HCT116 (cell line): ENCODE results near the gene CAVIN1. TPM values are rescaled to one million over a fixed set of nuclear protein-coding genes. Genes with fewer than 3 reads are reported as not detected.
A peak's percentile ranks its signal among the peaks of the same experiment; 100 is the strongest.

Source experiments
- ATAC-seq: fragments of 200-7000 bp; cut with Tn5 transposase; 2 replicates; pipeline ENCODE4 v1.9.1; 2020; ENCODE audit warnings: mild to moderate bottlenecking, moderate library complexity
- BruUV-seq: library from RNA; stranded (reverse); fragments of 400-500 nt; replicated peaks from 2 replicates; lab custom pipeline; 2021; lab: Mats Ljungman, UMichigan
- CTCF ChIA-PET: fragments of 300-600 bp; sonication (Branson Sonifier 250); formaldehyde crosslinking; loops from one replicate; lab custom pipeline; 2021; ENCODE audit warnings: antibody characterized with exemption; lab: Charles Lee
- POLR2A ChIA-PET: fragments of 300-600, 350-600 bp; sonication (Branson Sonifier 250); formaldehyde crosslinking; loops from one replicate; lab custom pipeline; 2021; ENCODE audit warnings: antibody characterized with exemption; lab: Charles Lee
- RAD21 ChIA-PET, 2 experiments: fragments of 300-600 bp; sonication (Branson Sonifier 250); formaldehyde crosslinking; loops; one replicate each; lab custom pipeline; 2023; ENCODE audit warnings: low total read pairs in 2 of 2; ENCODE audit not compliant: uncharacterized antibody in 2 of 2, unreplicated experiment in 2 of 2, low non-redundant PET in 1 of 2; lab: Charles Lee
- DNase-seq: peaks from one replicate; pipeline ENCODE4 v3.0.0-alpha.2; 2010; ENCODE audit warnings: low read depth, low spot score
- H2AFZ ChIP-seq: fragments of 200-600 bp; shearing (Covaris generic), sonication (generic); 2 replicates; pipeline ENCODE4 v1.6.1; 2017; ENCODE audit warnings: low read depth, mixed run types, mixed read lengths, antibody characterized with exemption, low read length; ENCODE audit not compliant: poor library complexity, severe bottlenecking
- H3K27ac ChIP-seq: 2 replicates; pipeline ENCODE4 v1.5.1; 2012; ENCODE audit warnings: low read depth, low read length
- H3K27me3 ChIP-seq: fragments of 200-600 bp; sonication (generic); 2 replicates; pipeline ENCODE4 v1.6.1; 2016; ENCODE audit warnings: mixed run types, low read length, mixed read lengths; ENCODE audit not compliant: insufficient read depth
- H3K36me3 ChIP-seq, 2 experiments: fragments of 200-500 bp in 1 of 2; fragments of 200-600 bp in 1 of 2; sonication (Bioruptor generic) in 1 of 2; sonication (generic) in 1 of 2; 2 replicates each; pipeline versions ENCODE4 v1.5.1 to v1.6.1; 2014 to 2016; ENCODE audit warnings: low read length in 2 of 2, inconsistent platforms in 1 of 2, mixed read lengths in 1 of 2, mixed run types in 1 of 2; ENCODE audit not compliant: insufficient read depth in 2 of 2, control insufficient read depth in 1 of 2
- H3K4me1 ChIP-seq, 2 experiments: fragments of 200-600 bp in 1 of 2; sonication (generic) in 1 of 2; 2 replicates each; pipeline versions ENCODE4 v1.5.1 to v1.6.1; 2012 to 2017; ENCODE audit warnings: low read length in 2 of 2, inconsistent platforms in 1 of 2, mild to moderate bottlenecking in 1 of 2, mixed read lengths in 1 of 2, mixed run types in 1 of 2, moderate library complexity in 1 of 2; ENCODE audit not compliant: insufficient read depth in 2 of 2, control insufficient read depth in 1 of 2
- H3K4me2 ChIP-seq: fragments of 200-600 bp; sonication (generic); 2 replicates; pipeline ENCODE4 v1.6.1; 2017; ENCODE audit warnings: mixed run types, low read length, mixed read lengths
- H3K4me3 ChIP-seq, 2 experiments: fragments of 200-600 bp in 1 of 2; sonication (generic) in 1 of 2; replicated peaks in 1 of 2; 2 replicates each; pipeline ENCODE4 v1.5.1; 2011 to 2016; ENCODE audit warnings: low read length in 2 of 2, control low read depth in 1 of 2, low read depth in 1 of 2, mild to moderate bottlenecking in 1 of 2, mixed read lengths in 1 of 2, mixed run types in 1 of 2
- H3K79me2 ChIP-seq: fragments of 200-600 bp; sonication (generic); 2 replicates; pipeline ENCODE4 v1.6.1; 2017; ENCODE audit warnings: mild to moderate bottlenecking, mixed run types, low read length, moderate library complexity, mixed read lengths; ENCODE audit not compliant: insufficient read depth
- H3K9ac ChIP-seq: fragments of 200-600 bp; sonication (generic); 2 replicates; pipeline ENCODE4 v1.6.1; 2016; ENCODE audit warnings: low read length, mixed read lengths
- H3K9me2 ChIP-seq: fragments of 200-600 bp; sonication (generic), shearing (Covaris generic); 2 replicates; pipeline ENCODE4 v1.6.1; 2017; ENCODE audit warnings: mixed run types, mild to moderate bottlenecking, moderate library complexity; ENCODE audit not compliant: insufficient read depth
- H3K9me3 ChIP-seq, 2 experiments: fragments of 200-500 bp in 1 of 2; fragments of 200-600 bp in 1 of 2; sonication (Bioruptor generic) in 1 of 2; sonication (generic) in 1 of 2; 2 replicates each; pipeline ENCODE4 v1.6.1; 2014 to 2017; ENCODE audit warnings: low read length in 2 of 2, mixed read lengths in 2 of 2, inconsistent platforms in 1 of 2, low read depth in 1 of 2, mild to moderate bottlenecking in 1 of 2, mixed run types in 1 of 2, moderate library complexity in 1 of 2; ENCODE audit not compliant: control insufficient read depth in 1 of 2, insufficient read depth in 1 of 2
- H4K20me1 ChIP-seq: fragments of 200-600 bp; sonication (generic), shearing (Covaris generic); 2 replicates; pipeline ENCODE4 v1.6.1; 2017; ENCODE audit warnings: mixed run types, mild to moderate bottlenecking, moderate library complexity; ENCODE audit not compliant: insufficient read depth
- CEBPB ChIP-seq: IDR thresholded peaks from 2 replicates; pipeline ENCODE4 v1.6.1; 2012; ENCODE audit warnings: low read depth
- EGR1 ChIP-seq: IDR thresholded peaks from 2 replicates; pipeline ENCODE4 v1.6.1; 2012; ENCODE audit warnings: low read depth
- EZH2phosphoT487 ChIP-seq: fragments of 200-600 bp; IDR thresholded peaks from 2 replicates; pipeline ENCODE4 v1.6.1; 2018; ENCODE audit warnings: antibody characterized with exemption, borderline replicate concordance
- FOSL1 ChIP-seq: IDR thresholded peaks from 2 replicates; pipeline ENCODE4 v1.6.1; 2012; ENCODE audit warnings: low read depth
- MAX ChIP-seq: IDR thresholded peaks from 2 replicates; pipeline ENCODE4 v1.6.1; 2012
- POLR2A ChIP-seq: IDR thresholded peaks from 2 replicates; pipeline ENCODE4 v1.7.0; 2011; ENCODE audit warnings: borderline replicate concordance; ENCODE audit not compliant: insufficient read depth, insufficient read length; ENCODE audit errors: extremely low read depth
- RAD21 ChIP-seq: IDR thresholded peaks from 2 replicates; pipeline ENCODE4 v1.6.1; 2012; ENCODE audit warnings: low read depth, mild to moderate bottlenecking
- SIN3A ChIP-seq: IDR thresholded peaks from 2 replicates; pipeline ENCODE4 v1.6.1; 2012; ENCODE audit warnings: low read depth
- SP1 ChIP-seq: IDR thresholded peaks from 2 replicates; pipeline ENCODE4 v1.6.1; 2012; ENCODE audit warnings: low read depth
- SRF ChIP-seq: IDR thresholded peaks from 2 replicates; pipeline ENCODE4 v1.6.1; 2012; ENCODE audit warnings: low read depth
- TCF7L2 ChIP-seq: IDR thresholded peaks from 2 replicates; pipeline ENCODE4 v1.7.0; 2011; ENCODE audit warnings: borderline replicate concordance, inconsistent platforms; ENCODE audit not compliant: insufficient read depth, insufficient read length; ENCODE audit errors: extremely low read depth
- YY1 ChIP-seq: IDR thresholded peaks from 2 replicates; pipeline ENCODE4 v1.6.1; 2011; ENCODE audit warnings: low read length, low read depth, moderate library complexity, mild to moderate bottlenecking; ENCODE audit not compliant: insufficient replicate concordance; ENCODE audit errors: extremely low read depth
- ZFX ChIP-seq: fragments of 450-650 bp; IDR thresholded peaks from 2 replicates; pipeline ENCODE4 v1.6.1; 2017
- intact Hi-C: fragments of 100-400 bp; cut with micrococcal nuclease; formaldehyde crosslinking; loops from 2 replicates; pipeline ENCODE4 v1.10.0; 2022
- total RNA-seq: library from RNA; stranded (reverse); gene quantifications from one replicate; pipeline ENCODE4 v1.2.1, GENCODE V29; 2021; ENCODE audit not compliant: unreplicated experiment
- TF ChIP-seq, protein P1 (sequence below), 3 experiments: fragments of 200-600 bp in 1 of 3; sonication (generic) in 1 of 3; IDR thresholded peaks in 2 of 3; conservative IDR thresholded peaks in 1 of 3; 2 replicates each; pipeline ENCODE4 v1.5.1; 2012 to 2017; ENCODE audit warnings: low read depth in 2 of 3, low read length in 2 of 3, antibody characterized with exemption in 1 of 3, borderline replicate concordance in 1 of 3, control low read depth in 1 of 3, mild to moderate bottlenecking in 1 of 3, mixed read lengths in 1 of 3, mixed run types in 1 of 3, moderate library complexity in 1 of 3; ENCODE audit not compliant: insufficient read depth in 1 of 3
- TF ChIP-seq, protein P2 (sequence below): IDR thresholded peaks from 2 replicates; pipeline ENCODE4 v1.6.1; 2011; ENCODE audit warnings: mild to moderate bottlenecking, low read length, moderate library complexity; ENCODE audit not compliant: insufficient replicate concordance; ENCODE audit errors: extremely low read depth
- TF ChIP-seq, protein P3 (sequence below): IDR thresholded peaks from 2 replicates; pipeline ENCODE4 v1.6.1; 2012

CAVIN1 gene
- total RNA-seq, 1 experiment from 2014 or later, result 79.7 TPM

DNA sequence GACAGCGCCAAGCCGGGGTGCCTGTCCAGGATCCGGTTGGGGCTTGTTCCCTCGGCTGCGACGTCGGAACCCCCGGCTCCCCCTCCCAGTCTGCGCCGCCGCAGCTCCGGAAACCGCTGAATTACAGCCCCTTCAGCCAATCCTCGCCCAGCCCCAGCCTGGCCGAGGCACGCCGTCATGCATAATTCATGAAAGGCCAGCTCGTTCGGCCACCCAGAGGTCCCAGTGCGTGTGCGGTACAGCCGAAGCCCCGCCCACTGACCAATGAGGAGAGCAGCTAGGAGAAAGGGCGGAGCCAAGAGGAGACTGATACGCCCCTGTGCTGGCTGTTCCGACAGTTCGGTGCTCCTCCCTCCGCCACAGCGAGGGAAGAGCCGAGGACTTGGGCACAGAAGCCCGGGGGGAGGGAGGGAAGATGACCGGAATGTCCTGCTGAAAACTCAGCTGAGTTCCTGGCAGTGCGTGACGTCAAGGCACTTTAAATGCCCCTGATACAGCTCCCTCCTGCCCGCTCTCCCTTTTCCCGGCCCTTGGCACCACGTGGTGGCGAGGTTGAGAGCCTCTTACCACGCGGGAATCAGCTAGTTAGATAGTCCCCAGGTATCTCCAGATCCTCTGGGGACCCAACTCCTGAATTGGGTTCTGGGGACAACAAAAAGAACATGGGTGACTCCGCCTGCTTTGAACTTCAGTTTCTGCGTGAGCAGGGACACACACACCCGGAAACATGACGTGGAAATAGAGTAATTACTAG, 34.5 kb downstream of the CAVIN1 start, which contains the start of gene STAT3 (continued):
- TF ChIP-seq FOSL1 (no peak), EZH2phosphoT487 (no peak), TCF7L2 (peak; percentile 65), EGR1 (peak; percentile 38; the same call in 1 of the 2 replicates), SP1 (peak; percentile 96)
- TF ChIP-seq, all 23 proteins: peak for 13

GRCh38 chr17:42387661-42388380, 35.2 kb downstream of the CAVIN1 start:
- H4K20me1 ChIP-seq, result no peaks in the 10 kb centered on the region
- no peak overlapping the region for H2AFZ ChIP-seq
- no peak for DNase-seq
- H3K4me1 ChIP-seq, result peaks cover 20 to 32% of the 10 kb centered on the region in 2 experiments
- intact Hi-C loops, result no loop called here
- no peaks in the 10 kb centered on the region for H3K9me3 ChIP-seq
- CTCF ChIA-PET, result interaction anchor here (0.8 to 2.9 kb wide), 5 partner anchors 18 to 166 kb away, joined by 3 to 20 read pairs (median 8); partner anchors contain the start of gene NAGLU
- no TSS peak for BruUV-seq
- POLR2A ChIA-PET, result interaction anchor here (0.6 to 2.1 kb wide), 13 partner anchors 8 to 139 kb away, joined by 3 to 19 read pairs (median 3); partner anchors contain the start of gene CAVIN1
- no peaks in the 10 kb centered on the region for H3K9me2 ChIP-seq
- peak overlapping the region; percentile 85 for H3K9ac ChIP-seq
- ATAC-seq, result peak; percentile 13
- H3K4me3 ChIP-seq, result peak overlapping the region; percentile 86 to 87
- no peaks in the 10 kb centered on the region for H3K27me3 ChIP-seq
- peak overlapping the region; percentile 75 for H3K4me2 ChIP-seq
- TF ChIP-seq, protein P1, sequence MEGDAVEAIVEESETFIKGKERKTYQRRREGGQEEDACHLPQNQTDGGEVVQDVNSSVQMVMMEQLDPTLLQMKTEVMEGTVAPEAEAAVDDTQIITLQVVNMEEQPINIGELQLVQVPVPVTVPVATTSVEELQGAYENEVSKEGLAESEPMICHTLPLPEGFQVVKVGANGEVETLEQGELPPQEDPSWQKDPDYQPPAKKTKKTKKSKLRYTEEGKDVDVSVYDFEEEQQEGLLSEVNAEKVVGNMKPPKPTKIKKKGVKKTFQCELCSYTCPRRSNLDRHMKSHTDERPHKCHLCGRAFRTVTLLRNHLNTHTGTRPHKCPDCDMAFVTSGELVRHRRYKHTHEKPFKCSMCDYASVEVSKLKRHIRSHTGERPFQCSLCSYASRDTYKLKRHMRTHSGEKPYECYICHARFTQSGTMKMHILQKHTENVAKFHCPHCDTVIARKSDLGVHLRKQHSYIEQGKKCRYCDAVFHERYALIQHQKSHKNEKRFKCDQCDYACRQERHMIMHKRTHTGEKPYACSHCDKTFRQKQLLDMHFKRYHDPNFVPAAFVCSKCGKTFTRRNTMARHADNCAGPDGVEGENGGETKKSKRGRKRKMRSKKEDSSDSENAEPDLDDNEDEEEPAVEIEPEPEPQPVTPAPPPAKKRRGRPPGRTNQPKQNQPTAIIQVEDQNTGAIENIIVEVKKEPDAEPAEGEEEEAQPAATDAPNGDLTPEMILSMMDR (IDR thresholded peaks at IDR 0.05 in 2 of 3, conservative IDR thresholded peaks at IDR 0.05 in 1 of 3; ENCODE audit: borderline replicate concordance in 1 of 3, insufficient read depth in 1 of 3, low read depth in 2 of 3, low read length in 2 of 3), result no peak
- TF ChIP-seq ZFX (peak; percentile 39; the same call in 1 of the 2 replicates), YY1 (no peak), SRF (no peak), FOSL1 (no peak), MAX (peak; percentile 29; the same call in 1 of the 2 replicates), SP1 (no peak), EGR1 (no peak), SIN3A (peak; percentile 46; the same call in 1 of the 2 replicates), RAD21 (no peak), CEBPB (no peak), POLR2A (no peak)
- TF ChIP-seq, protein P2, sequence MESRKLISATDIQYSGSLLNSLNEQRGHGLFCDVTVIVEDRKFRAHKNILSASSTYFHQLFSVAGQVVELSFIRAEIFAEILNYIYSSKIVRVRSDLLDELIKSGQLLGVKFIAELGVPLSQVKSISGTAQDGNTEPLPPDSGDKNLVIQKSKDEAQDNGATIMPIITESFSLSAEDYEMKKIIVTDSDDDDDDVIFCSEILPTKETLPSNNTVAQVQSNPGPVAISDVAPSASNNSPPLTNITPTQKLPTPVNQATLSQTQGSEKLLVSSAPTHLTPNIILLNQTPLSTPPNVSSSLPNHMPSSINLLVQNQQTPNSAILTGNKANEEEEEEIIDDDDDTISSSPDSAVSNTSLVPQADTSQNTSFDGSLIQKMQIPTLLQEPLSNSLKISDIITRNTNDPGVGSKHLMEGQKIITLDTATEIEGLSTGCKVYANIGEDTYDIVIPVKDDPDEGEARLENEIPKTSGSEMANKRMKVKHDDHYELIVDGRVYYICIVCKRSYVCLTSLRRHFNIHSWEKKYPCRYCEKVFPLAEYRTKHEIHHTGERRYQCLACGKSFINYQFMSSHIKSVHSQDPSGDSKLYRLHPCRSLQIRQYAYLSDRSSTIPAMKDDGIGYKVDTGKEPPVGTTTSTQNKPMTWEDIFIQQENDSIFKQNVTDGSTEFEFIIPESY, result no peak
- TF ChIP-seq, protein P3, sequence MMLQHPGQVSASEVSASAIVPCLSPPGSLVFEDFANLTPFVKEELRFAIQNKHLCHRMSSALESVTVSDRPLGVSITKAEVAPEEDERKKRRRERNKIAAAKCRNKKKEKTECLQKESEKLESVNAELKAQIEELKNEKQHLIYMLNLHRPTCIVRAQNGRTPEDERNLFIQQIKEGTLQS, result no peak
- H3K79me2 ChIP-seq, result peaks cover 38% of the 10 kb centered on the region
- RAD21 ChIA-PET, result interaction anchor here (0.5 to 1.0 kb wide), 3 partner anchors 18 to 140 kb away, joined by 3 to 4 read pairs (median 3); no protein-coding TSS in a partner anchor
- H3K36me3 ChIP-seq, result no peaks in the 10 kb centered on the region
- H3K27ac ChIP-seq, result peak overlapping the region; percentile 53
